Mammary epithelial cell (primary cell): ENCODE data around the gene FBXW5.

ENCODE experiments used
- EZH2 ChIP-seq: IDR thresholded peaks from 2 replicates; pipeline ENCODE4 v1.6.1; 2012; ENCODE audit warnings: low read length, inconsistent platforms, borderline replicate concordance
- TF ChIP-seq, protein P1 (sequence below), 2 donors: IDR thresholded peaks in 1 of 2; conservative IDR thresholded peaks in 1 of 2; 2 replicates each; pipeline ENCODE4 v1.5.1; 2011 to 2012; ENCODE audit warnings: inconsistent platforms in 2 of 2, low read length in 2 of 2, mild to moderate bottlenecking in 2 of 2, control low read depth in 1 of 2, low read depth in 1 of 2; ENCODE audit not compliant: insufficient read depth in 1 of 2; ENCODE audit errors: extremely low read depth in 1 of 2

DNA sequence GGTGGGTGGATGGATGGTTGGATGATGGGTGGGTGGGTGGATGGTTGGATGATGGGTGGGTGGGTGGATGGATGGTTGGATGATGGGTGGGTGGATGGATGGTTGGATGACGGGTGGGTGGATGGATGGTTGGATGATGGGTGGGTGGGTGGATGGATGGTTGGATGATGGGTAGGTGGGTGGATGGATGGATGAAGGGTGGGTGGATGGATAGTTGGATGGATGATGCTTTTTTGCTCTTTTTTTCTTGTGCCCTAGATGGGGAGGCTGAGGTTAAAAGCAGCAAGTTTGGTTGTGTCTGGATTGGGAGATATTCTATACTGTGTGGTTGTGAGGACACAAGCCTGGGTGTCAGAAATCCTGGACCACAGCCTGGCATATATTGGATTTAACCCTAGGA lies 12.9 kb upstream of the FBXW5 start:
- TF ChIP-seq, protein P1, sequence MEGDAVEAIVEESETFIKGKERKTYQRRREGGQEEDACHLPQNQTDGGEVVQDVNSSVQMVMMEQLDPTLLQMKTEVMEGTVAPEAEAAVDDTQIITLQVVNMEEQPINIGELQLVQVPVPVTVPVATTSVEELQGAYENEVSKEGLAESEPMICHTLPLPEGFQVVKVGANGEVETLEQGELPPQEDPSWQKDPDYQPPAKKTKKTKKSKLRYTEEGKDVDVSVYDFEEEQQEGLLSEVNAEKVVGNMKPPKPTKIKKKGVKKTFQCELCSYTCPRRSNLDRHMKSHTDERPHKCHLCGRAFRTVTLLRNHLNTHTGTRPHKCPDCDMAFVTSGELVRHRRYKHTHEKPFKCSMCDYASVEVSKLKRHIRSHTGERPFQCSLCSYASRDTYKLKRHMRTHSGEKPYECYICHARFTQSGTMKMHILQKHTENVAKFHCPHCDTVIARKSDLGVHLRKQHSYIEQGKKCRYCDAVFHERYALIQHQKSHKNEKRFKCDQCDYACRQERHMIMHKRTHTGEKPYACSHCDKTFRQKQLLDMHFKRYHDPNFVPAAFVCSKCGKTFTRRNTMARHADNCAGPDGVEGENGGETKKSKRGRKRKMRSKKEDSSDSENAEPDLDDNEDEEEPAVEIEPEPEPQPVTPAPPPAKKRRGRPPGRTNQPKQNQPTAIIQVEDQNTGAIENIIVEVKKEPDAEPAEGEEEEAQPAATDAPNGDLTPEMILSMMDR (conservative IDR thresholded peaks at IDR 0.05 in 1 of 2, IDR thresholded peaks at IDR 0.05 in 1 of 2; ENCODE audit: extremely low read depth in 1 of 2, insufficient read depth in 1 of 2, low read depth in 1 of 2, low read length in 2 of 2), result no peak
- no peak for TF ChIP-seq EZH2
